Measurements from ENCODE around the gene SCMH1.

The SCMH1 gene

GRCh38 chr1:41078193-41078592 is 163.9 kb downstream of the SCMH1 start:
- DNase-seq = no peak

- DNase-seq = no peak
Measured at GRCh38 chr1:41073971-41074370, 168.1 kb downstream of the SCMH1 start.

GRCh38 chr1:41072051-41072450 is 170.1 kb downstream of the SCMH1 start:
- no peak for DNase-seq

- no peak for DNase-seq
Measured at GRCh38 chr1:41056907-41057306, 185.2 kb downstream of the SCMH1 start.

- no peak for DNase-seq
Measured at GRCh38 chr1:41053316-41053715, 188.8 kb downstream of the SCMH1 start.

GRCh38 chr1:41051022-41051421 is 191.1 kb downstream of the SCMH1 start:
- DNase-seq = no peak

- no peak for DNase-seq
Measured at GRCh38 chr1:41048540-41048939, 193.6 kb downstream of the SCMH1 start.

- DNase-seq = peak; percentile 95
Measured at GRCh38 chr1:41046347-41046775, 195.7 kb downstream of the SCMH1 start.

GRCh38 chr1:41045740-41046139 is 196.4 kb downstream of the SCMH1 start:
- no peak for DNase-seq

- DNase-seq = no peak
Measured at GRCh38 chr1:41044187-41044586, 197.9 kb downstream of the SCMH1 start.

- DNase-seq = no peak
Measured at GRCh38 chr1:41041614-41042270, 200.4 kb downstream of the SCMH1 start.

GRCh38 chr1:41038110-41038509 is 204.0 kb downstream of the SCMH1 start:
- no peak for DNase-seq

GRCh38 chr1:41037116-41037903 is 204.8 kb downstream of the SCMH1 start:
- DNase-seq = no peak

GRCh38 chr1:41033272-41033671 is 208.8 kb downstream of the SCMH1 start:
- no peak for DNase-seq

- DNase-seq = no peak
Measured at GRCh38 chr1:41032147-41032546, 210.0 kb downstream of the SCMH1 start.

- no peak for DNase-seq
Measured at GRCh38 chr1:41030872-41031616, 211.1 kb downstream of the SCMH1 start.

- DNase-seq = no peak
Measured at GRCh38 chr1:41028034-41028642, 214.0 kb downstream of the SCMH1 start.

- no peak for DNase-seq
Measured at GRCh38 chr1:41025979-41026819, 215.9 kb downstream of the SCMH1 start.

- DNase-seq = no peak
Measured at GRCh38 chr1:41024953-41025352, 217.2 kb downstream of the SCMH1 start.

GRCh38 chr1:41023279-41023990 is 218.7 kb downstream of the SCMH1 start:
- DNase-seq = no peak

- DNase-seq = no peak
Measured at GRCh38 chr1:41022424-41022823, 219.7 kb downstream of the SCMH1 start.
